Stimulated activated CD8-positive, alpha-beta memory T cell treated with anti-CD3 and anti-CD28 coated beads, Interleukin-4, amount 100 ng/mL, for 1 hour (primary cell): ENCODE data around the gene CCNDBP1.
"Not testable (repeated sequence)": the region's sequence is repeated elsewhere in the genome, so short reads cannot be mapped to it uniquely, and the experiment has no call there.

ENCODE experiments used
- DNase-seq, 2 donors: peaks; one replicate each; pipeline ENCODE4 v3.0.0-alpha.2; 2020; ENCODE audit warnings: low read depth in 2 of 2, low spot score in 1 of 2

The CCNDBP1 gene

DNA sequence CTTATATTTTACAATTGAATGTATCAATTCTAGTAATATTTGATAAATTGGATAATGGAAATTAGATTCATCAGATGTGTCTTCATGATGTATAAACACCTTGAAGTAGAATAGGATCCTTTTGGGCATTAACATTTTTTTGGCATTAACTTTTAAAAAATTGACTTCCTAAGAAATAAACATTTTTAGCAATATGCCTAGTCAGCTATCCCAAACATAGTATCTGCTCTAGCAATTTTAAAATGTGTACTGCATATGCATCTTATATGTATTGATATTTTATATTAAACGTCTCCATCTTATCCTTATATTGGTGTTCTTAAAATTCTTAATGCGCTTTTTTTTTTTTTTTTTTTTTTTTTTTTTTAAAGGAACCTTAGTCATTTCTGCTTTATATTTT is 8.5 kb downstream of the CCNDBP1 start:
- DNase-seq, result no peak

DNA sequence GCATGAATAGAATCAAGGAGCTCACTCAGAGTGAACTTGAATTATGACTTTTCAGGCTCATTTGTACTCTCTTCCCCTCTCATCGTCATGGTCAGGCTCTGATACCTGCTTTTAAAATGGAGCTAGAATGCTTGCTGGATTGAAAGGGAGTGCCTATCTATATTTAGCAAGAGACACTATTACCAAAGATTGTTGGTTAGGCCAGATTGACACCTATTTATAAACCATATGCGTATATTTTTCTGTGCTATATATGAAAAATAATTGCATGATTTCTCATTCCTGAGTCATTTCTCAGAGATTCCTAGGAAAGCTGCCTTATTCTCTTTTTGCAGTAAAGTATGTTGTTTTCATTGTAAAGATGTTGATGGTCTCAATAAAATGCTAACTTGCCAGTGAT is 9.6 kb downstream of the CCNDBP1 start:
- DNase-seq, result no peak

DNA sequence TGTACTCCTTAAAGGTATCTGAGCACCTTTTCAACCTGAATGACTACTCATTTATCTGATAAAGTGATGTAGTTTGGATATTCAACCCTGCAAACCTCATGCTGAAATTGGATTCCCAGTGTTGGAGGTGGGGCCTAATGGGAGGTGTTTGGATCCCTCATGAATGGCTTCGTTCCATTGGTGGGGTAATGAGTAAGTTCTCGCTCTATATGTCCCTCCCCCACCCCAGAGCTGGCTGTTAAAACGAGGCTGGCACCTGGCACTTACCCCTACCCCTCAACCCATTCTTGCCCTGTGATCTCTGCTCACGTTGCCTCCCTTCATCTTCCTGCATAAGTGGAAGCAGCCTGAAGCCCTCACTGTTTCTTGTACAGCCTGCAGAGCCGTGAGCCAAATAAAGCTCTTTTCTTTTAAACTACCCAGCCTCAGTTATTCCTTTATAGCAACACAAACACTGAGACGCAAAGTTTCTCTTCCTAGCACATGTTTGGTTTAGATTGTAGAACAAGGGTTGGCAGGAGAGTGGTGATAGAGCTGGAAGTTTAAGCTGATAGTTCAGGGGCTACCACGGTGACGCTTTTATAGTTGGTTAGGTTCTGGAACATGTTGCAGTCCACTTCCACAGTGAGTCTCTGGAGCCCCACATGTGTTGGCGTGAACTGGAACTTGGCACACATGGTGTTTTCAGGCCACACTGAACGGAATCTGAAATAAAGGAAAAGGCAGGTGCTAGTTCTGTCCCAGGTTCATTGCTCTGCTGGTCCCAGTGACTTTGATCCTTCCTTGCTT is 11.8 kb downstream of the CCNDBP1 start:
- no peak for DNase-seq

DNA sequence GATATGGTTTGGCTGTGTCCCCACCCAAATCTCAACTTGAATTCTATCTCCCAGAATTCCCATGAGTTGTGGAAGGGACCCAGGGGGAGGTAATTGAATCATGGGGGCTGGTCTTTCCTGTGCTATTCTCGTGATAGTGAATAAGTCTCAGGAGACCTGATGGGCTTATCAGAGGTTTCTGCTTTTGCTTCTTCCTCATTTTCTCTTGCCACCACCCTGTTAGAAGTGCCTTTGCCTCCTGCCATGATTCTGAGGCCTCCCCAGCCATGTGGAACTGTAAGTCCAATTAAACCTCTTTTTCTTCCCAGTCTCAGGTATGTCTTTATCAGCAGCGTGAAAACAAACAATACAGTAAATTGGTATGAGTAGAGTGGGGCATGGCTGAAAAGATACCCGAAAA is 12.6 kb downstream of the CCNDBP1 start:
- DNase-seq, result not testable (repeated sequence)

DNA sequence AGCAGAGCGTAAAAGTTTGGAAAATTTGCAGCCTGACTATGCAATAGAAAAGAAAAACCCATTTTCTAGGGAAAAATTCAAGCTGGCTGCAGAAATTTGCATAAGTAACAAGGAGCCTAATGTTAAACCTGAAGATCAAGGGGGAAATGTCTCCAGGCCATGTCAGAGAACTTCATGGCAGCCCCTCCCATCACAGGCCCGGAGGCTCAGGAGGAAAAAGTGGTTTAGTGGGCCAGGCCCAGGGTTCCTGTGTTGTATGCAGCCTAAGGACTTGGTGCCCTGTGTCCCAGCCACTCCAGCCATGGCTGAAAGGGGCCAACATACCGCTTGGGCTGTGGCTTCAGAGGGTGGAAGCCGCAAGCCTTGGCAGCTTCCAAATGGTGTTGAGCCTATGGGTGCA is 13.4 kb downstream of the CCNDBP1 start:
- not testable (repeated sequence) for DNase-seq

DNA sequence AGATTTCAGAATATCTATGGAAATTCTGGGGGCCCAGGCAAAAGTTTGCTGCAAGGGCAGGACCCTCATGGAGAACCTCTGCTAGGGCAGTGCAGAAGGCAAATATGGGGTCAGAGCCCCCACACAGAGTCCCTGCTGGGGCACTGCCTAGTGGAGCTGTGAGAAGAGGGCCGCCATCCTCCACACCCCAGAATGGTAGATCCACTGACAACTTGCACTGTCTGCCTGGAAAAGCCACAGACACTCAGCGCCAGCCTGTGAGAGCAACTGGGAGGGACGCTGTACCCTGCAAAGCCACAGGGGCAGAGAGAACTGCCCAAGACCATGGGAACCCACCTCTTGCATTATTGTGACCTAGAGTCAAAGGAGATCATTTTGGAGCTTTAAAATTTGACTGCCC is 13.8 kb downstream of the CCNDBP1 start:
- no peak for DNase-seq

DNA sequence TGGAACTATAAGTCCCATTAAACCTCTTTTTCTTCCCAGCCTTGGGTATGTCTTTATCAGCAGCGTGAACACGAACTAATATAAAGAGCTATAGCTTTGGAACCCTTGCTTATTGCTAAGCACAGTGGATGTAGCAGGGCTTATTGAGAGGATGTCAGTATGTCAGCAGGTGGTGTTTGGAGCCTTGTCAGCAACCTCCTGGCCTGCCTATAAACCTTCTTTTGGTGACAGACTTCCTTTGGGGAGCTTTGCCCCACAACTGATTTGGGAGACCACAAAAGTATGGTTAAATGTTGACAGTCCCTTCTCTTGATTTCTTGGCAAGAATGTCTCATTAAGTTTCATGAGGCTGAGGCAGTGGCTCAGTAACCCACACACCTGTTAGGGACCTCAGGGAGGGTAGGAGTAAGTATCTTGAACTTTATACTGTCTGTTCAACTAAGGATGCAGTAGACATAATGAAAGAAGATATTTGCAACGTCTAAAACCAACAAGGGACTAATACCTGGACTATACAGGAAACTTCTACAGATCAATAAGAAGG is 14.8 kb downstream of the CCNDBP1 start:
- no peak for DNase-seq

DNA sequence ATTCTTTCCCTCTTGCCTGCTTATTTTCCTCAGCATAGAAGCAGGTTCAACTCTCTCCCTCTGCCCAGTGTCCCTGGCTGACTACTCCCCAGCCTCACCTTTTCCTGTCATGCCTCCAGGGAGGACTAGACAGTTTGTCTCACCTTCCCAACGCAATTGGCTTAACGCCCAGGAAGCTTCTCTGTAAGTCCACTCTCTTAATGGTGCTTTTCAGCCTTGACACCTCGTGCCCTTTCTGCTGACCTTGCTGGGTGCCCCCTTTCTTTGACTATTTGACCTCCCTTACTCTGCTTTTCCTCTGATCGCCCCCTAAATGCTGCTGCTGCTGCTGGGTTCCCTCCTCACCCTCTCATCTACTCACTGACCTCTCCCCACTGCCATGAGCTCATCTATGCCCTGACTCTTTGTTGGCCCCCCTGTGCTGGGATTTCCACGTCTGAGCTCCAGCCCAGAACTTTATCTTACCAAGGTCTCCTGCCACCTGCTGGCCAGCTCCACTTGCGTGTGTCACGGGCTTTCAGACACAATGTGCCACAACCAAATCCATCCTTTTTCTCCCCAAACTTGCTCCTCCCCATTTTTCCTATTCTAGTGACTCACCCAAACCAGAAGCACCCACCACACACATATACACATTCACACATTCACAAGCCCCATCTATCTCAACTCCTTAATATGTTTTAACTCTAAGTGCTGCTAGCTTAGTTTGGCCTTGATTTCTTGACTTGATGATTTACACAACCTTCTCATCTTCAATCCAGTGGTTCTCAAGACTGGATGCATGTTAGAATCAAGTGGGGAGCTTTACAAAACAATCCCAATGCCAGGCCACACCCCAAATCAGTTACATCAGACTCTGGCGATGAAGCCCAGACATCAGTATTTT is 19.1 kb downstream of the CCNDBP1 start:
- DNase-seq, result peak in 1 of 2 donors; percentile 24

DNA sequence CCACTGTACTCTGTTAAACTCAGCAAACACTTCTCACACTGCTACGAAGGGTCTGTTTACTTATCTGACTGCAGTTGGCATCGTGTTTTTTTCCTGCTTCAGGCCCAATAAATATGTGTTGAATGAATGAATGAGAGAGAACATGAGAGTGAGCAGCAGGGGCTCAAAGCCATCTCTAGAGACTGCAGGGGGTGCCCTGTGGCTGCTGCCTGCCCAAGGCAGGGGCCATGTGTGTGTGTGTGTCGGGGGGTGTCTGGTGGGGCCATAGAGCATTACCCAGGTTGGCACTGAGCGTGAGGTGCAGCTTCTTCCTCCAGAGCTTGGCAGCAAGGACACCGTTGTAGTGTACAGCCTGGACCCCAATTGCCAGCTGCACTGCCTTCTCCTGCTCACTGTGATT is 20.9 kb downstream of the CCNDBP1 start:
- DNase-seq, result no peak

DNA sequence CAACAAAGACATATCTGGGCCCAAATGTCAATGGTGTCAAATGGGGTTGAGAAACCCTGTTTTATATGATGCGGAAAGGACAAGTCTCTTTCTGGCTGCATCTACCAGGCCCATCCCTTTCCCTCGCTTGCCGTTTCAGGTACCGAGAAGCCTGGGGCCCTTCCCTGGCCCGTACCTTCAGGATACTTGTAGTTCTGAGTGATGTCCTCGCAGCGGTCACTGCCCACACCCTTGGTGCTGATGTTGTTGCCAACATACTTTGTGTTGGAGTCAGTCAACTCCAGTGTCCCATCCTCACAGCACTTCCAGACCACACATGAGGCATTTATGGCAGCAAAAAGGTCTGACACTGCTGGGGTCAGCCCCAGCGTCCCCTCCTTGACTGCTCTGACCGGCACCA is 21.8 kb downstream of the CCNDBP1 start:
- DNase-seq, result no peak

DNA sequence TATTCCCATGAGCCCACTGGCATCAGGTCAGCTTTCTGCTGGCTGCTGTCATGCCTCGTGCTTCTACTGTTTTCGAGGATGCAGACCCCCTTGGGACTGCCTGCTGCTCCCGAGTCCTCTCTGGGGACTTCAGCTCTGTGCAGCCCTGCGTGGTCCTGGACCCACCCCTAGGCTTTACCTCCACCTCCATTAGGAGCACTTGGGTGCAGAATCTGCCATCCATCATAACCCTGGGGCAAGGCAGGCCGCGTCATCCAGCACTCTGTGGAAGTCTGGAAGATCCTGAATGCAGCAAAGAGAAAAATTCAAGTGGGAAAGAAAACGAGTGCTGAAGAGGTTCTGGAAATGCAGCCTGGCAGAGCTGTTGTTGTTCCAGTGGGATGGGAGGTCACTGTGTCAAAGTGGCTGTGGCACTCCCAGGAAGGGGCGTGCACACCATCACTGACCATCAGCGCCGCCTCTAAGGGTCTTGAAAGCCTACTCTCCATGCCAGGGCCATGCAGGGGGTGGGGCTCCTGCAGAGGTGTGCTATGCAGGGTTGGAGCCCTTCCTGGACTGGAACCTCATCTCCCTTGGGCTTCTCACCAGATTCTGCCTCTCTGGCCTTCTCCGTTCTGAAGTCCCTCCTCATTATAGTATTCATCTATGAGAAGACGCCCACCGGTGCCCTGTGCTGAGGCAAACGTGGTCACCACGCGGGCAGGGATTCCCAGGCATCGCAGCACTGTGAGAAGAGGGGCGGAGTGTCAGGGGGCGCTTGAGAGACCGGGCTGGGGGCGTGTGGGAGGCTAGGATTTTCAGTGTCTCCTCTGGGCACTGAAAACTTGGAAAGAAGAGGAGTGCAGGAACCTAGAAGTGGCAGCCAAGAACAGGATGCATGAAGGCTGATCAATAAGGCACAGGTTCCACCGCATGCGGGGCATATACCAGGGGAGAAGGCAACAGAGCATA is 23.1 kb downstream of the CCNDBP1 start:
- no peak for DNase-seq

DNA sequence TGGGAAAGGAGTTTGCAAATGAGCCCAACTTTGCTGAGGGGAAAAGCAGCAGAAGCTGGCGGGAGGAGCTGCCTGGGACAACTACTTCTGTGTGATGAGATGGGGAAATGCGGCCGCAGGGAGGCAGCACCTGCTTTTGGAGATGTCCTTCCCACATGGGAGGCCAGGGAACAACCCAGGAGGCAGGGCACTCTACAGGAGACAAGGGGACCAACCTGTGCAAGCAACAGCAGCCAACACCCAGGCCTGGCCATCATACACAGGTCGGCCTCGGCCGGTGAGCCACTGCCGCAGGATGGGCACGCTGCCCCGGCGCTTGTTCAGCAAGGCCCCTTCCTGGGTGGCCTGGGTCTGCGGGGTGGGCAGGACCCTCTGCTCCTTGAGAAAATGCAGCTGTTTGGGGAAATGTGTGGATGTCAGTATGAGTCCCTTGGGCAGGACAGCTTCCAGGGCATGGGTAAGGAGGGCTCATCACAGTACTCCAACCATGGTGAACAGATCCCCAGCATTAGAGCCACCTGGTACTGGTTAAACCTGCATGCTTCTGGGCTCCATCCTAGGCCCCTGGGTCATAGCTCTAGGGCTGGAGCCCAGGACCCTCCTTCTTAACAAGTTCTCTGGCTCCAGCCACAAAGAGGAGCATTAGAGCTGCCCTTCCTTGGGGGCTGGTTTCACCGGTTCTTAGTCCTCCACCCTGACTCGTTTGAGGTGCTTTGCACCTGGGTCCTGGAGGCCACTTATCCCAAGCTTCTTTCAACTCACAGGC is 24.0 kb downstream of the CCNDBP1 start:
- no peak for DNase-seq

DNA sequence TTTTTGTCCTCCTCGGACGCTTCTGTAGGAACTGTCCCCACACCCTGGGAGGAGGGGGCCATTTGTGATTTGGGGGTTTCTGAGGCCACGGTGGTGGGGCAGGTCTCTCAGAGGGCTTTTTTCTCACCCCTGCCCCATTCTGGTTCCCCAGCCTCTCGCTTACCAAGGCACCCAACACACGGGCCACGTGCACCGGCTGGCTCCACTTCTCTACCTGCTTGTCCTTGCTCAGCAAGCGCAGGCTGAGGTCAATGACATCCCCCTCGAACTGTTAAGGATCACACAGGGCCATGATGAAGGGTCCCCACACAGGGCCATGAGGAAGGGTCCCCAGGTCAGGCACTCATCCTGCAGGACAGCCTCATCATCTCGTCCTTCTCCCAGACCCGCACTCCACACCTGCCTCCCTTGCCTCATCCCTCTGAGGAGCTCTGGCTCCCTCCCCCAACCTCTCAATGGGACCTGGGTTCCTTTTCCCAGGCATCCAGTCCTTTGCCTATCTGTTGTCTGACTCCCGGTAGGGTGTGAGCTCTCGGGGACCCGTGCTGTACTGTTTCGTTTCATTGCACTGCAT is 25.1 kb downstream of the CCNDBP1 start:
- no peak for DNase-seq

DNA sequence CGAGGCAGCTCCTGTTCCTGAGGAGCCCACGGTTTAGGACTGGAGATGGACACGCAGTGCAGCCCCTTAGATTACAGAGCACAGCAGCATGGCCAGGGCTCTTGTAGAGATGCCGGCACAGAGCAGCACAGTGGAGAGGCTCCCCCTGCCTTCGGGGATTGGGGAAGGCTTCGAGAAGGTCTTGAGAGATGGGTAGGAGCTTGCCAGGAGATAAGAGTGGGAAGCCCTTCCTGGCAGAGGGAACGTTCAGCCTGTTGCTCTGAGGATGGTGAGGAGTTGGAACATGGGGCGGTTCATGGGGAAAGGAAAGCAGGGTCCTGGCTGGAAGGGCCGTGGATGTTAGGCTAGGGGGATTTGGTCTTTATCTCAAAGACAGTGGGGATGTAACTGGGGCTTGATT is 25.6 kb downstream of the CCNDBP1 start:
- no peak for DNase-seq

DNA sequence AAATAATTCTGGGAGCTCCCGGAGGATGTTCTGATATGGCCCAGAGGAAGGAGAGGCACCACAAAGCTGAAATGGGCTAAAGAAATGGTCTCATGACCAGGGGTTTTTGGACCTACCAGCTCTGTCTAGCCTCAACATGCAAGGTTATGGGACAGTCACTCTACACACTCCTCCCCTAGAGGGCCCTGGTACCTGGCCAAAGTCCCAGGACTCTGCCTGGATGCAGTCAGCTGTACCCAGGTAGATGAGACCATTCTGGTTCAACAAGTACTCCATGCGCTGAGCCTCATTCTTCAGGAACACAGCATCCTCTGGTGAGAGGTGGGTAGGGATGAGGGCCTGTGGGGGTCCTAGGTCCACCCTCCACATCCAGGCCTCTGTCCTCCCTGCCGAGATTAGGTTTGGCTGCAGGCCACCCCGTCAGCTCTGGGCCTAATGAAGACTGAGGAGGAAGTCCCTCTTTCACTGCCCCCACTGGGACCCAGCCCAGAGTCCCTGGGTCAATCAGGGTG is 26.1 kb downstream of the CCNDBP1 start:
- no peak for DNase-seq

DNA sequence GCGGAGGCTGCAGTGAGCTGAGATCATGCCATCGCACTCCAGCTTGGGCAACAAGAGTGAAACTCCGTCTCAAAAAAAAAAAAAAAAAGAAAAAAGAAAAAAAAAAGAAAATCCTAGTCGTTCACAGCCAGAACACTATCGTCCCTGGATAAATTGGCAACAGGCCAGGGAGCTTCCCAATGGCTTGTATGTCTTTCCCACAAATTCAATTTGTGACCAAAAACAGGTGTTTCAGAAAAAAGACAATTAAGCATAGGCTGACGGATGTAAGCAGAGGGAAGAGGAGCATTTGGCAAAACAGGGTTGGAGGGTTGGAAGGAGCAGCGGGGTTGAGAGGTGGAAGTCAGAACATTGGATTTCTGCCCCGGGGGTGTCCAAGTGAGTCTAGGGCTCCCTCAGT is 27.1 kb downstream of the CCNDBP1 start:
- DNase-seq, result no peak

DNA sequence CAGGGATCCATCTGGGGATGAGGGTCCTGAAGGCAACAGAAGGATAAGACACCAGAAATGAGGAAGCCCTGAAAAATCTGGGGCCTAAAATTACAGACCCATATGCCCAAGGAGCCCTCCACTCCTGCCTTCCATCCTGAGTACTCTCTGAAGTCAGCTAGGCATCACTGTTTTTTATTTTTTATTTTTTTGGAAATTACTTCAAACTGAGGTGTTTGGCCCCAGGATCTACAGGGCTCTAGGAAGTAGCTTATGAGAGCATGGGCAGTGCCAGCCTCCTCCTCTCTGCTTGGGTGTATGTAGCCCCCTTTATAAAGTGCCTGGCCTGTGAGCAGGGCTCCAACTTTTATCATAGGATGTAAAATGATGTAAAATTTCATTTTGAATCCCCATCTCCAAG is 27.7 kb downstream of the CCNDBP1 start:
- no peak for DNase-seq

DNA sequence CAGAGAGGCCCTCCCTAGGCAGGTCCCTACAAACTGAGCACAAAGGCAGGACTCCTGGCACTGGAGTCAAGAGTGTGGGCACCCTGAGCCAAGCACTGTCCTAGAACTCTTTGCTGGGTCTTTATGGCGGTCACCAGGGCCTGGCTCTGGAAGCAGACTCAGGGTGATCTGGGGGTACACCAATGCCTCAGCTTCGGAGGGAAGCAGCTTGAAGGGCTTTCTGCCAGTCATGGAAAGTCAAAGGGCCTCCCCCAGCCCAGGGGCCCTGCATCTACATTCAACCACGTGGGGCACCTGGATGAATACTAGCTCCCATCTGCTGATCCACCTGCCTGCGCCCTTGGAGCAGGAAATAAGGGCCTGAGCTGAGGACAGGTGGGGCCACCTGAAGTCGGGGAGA is 28.3 kb downstream of the CCNDBP1 start:
- no peak for DNase-seq

DNA sequence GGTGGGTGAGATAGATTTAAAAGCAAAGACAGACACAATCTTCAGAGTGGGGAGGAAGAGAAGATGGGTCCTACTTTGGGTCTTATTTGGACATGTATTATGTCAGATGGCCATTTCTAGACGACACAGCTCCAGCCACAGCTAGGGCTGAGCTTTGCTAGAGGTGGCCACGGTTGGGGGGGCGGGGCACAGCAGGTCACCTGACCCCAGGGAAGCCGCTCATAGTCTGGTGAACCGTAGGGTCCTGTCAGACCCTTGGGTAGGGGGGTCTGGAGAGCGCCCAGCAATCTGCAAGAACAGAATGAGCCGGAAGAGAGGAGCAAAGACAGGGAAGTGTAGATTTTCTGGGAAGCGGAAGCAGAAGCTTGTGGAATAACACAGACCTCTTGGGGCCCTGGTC is 29.0 kb downstream of the CCNDBP1 start:
- DNase-seq, result no peak
